Measurements from ENCODE around the gene MT1G. TPM values are rescaled to one million over a fixed set of nuclear protein-coding genes. Genes with fewer than 3 reads are reported as not detected.

MT1G gene
- total and polyA plus RNA-seq, 2 experiments from 2014 or later: not detected

DNA sequence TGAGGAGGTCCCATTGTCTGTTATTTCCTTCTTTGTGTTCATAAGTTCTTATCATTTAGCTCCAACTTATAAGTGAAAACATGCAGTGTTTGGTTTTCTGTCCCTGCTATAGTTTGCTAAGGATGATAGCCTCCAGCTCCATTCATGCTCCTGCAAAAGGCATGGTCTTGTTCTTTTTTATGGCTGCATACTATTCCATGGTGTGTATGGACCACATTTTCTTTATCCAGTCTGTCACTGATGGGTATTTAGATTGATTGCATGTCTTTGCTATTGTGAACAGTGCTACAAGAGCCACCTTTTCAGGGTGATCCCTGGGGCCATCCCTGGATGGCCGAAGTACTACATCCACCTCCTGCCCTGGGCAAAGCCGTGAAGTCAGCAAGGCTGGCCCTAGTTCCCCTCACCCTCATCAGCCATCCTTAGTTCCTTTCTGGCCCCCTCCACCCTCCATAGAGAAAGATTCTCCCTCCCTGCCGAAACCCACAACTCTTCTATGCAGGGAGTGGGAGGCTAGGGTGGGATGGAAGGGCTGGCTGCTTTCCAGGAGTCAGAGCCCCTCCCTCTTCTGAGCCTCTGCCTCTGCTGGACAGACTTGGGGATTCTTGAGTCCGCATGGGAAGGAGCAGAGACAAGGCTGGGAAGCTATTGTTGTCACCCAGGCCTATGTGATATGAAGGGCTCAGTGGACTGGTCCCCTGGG is 22.7 kb upstream of the MT1G start:
- H3K27me3 ChIP-seq: no peaks in the 10 kb centered on the region
- no peak overlapping the region for H3K27ac ChIP-seq
- TF ChIP-seq CTCF (IDR thresholded peaks at IDR 0.05; ENCODE audit: low read depth, low read length): no peak
- no peaks in the 10 kb centered on the region for H3K4me1 ChIP-seq (ENCODE audit: low read depth)
- no peak overlapping the region for H3K4me3 ChIP-seq
- H3K36me3 ChIP-seq: no peaks in the 10 kb centered on the region
- DNase-seq (ENCODE audit: low read depth in 1 of 2, low spot score in 1 of 2): no peak
- no peaks in the 10 kb centered on the region for H3K9me3 ChIP-seq (ENCODE audit: low read depth)

DNA sequence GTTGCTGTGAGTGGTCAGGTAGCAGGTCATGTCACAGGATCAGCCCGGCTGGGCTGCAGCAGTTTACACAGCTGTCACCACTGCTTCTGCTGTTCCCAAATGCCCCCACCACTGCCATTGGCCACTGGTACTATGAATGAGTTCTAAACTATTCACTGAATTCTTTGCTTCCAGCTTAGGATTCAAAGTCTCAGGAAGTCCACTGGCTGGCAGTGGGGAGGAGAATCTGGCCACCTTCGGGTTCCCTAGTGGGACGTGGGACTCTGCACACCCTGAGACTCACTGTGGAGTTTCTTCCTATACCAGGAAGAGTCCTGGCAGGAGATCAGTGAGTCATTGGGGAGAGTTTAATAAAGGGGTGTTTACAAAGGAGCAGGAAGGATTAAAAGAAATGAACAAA is 21.3 kb upstream of the MT1G start:
- no peak overlapping the region for H3K27ac ChIP-seq
- H3K27me3 ChIP-seq: peaks cover 9% of the 10 kb centered on the region
- TF ChIP-seq CTCF (IDR thresholded peaks at IDR 0.05; ENCODE audit: low read depth, low read length): no peak
- no peaks in the 10 kb centered on the region for H3K36me3 ChIP-seq
- no peak for DNase-seq (ENCODE audit: low read depth in 1 of 2, low spot score in 1 of 2)
- no peak overlapping the region for H3K4me3 ChIP-seq
- no peaks in the 10 kb centered on the region for H3K9me3 ChIP-seq (ENCODE audit: low read depth)
- no peaks in the 10 kb centered on the region for H3K4me1 ChIP-seq (ENCODE audit: low read depth)

- H3K36me3 ChIP-seq: no peaks in the 10 kb centered on the region
- H3K4me3 ChIP-seq: no peak overlapping the region
- no peak for DNase-seq (ENCODE audit: low read depth in 1 of 2, low spot score in 1 of 2)
- no peak for TF ChIP-seq CTCF (IDR thresholded peaks at IDR 0.05; ENCODE audit: low read depth, low read length)
- H3K4me1 ChIP-seq (ENCODE audit: low read depth): no peaks in the 10 kb centered on the region
- no peak overlapping the region for H3K27ac ChIP-seq
- H3K27me3 ChIP-seq: peaks cover 10% of the 10 kb centered on the region
- H3K9me3 ChIP-seq (ENCODE audit: low read depth): no peaks in the 10 kb centered on the region
These were observed 20.9 kb upstream of the MT1G start for GRCh38 chr16:56688762-56689161.

DNA sequence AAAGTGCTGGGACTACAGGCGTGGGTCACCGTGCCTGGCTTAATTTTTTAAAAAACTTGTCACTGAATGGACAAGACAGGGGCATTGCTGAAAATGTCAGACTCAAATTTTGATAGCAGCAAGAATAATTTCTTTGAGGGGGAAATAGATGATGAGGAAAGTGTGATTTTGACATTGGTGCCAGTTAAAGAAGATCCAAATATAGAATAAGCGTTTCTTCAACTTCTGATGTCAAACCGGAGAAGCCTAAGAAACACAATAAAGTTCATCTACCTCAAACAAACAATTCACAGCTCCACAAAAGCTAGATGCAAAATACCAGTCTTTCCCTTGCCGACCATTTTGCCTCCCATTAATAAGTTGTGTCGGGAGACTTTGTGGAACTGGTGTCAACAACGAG is 18.9 kb upstream of the MT1G start:
- Histone ChIP-seq H3K4me3 (no peak overlapping the region), H3K4me1 (ENCODE audit: low read depth) (peaks cover 3% of the 10 kb centered on the region), H3K27me3 (peaks cover 25% of the 10 kb centered on the region), H3K27ac (no peak overlapping the region), H3K36me3 (no peaks in the 10 kb centered on the region), H3K9me3 (ENCODE audit: low read depth) (no peaks in the 10 kb centered on the region)
- TF ChIP-seq CTCF (IDR thresholded peaks at IDR 0.05; ENCODE audit: low read depth, low read length): no peak
- DNase-seq (ENCODE audit: low read depth in 1 of 2, low spot score in 1 of 2): no peak

- H3K27ac ChIP-seq: no peak overlapping the region
- peaks cover 35% of the 10 kb centered on the region for H3K27me3 ChIP-seq
- no peaks in the 10 kb centered on the region for H3K36me3 ChIP-seq
- no peaks in the 10 kb centered on the region for H3K9me3 ChIP-seq (ENCODE audit: low read depth)
- H3K4me3 ChIP-seq: no peak overlapping the region
- H3K4me1 ChIP-seq (ENCODE audit: low read depth): peaks cover 3% of the 10 kb centered on the region
- DNase-seq (ENCODE audit: low read depth in 1 of 2, low spot score in 1 of 2): no peak
- TF ChIP-seq CTCF (IDR thresholded peaks at IDR 0.05; ENCODE audit: low read depth, low read length): no peak
These were observed 17.2 kb upstream of the MT1G start for GRCh38 chr16:56684926-56685590.

All from cardiac muscle cell (in vitro differentiated cells and primary cell).